CD4-positive, CD25-positive, alpha-beta regulatory T cell (primary cell): ENCODE measurements around the gene DUSP18. TPM values are rescaled to one million over a fixed set of nuclear protein-coding genes. Genes with fewer than 3 reads are reported as not detected.

Source experiments
- ATAC-seq, 2 donors: fragments of 150-1000 bp; cut with Tn5 transposase; one replicate each; pipeline ENCODE4 v1.10.0; 2021; ENCODE audit warnings: low read depth in 2 of 2, moderate number of reproducible peaks in 2 of 2, moderate library complexity in 1 of 2
- DNase-seq, 3 donors: peaks; one replicate each; pipeline versions ENCODE4 v3.0.0 to v3.0.0-alpha.2; 2012 to 2022; ENCODE audit warnings: mixed read lengths in 1 of 3
- H3K27ac ChIP-seq: one replicate; pipeline ENCODE4 v1.7.0; 2013; ENCODE audit warnings: mild to moderate bottlenecking, low read length; ENCODE audit not compliant: insufficient read depth, poor library complexity, severe bottlenecking
- H3K27me3 ChIP-seq: one replicate; pipeline ENCODE4 v1.7.0; 2013; ENCODE audit warnings: low read length; ENCODE audit not compliant: control insufficient read depth, insufficient read depth
- H3K36me3 ChIP-seq: one replicate; pipeline ENCODE4 v1.7.0; 2013; ENCODE audit warnings: mild to moderate bottlenecking, low read length, moderate library complexity; ENCODE audit not compliant: control insufficient read depth, insufficient read depth
- H3K4me1 ChIP-seq: 2 replicates; pipeline ENCODE4 v1.7.0; 2013; ENCODE audit warnings: mild to moderate bottlenecking, low read length; ENCODE audit not compliant: insufficient read depth, control insufficient read depth, poor library complexity, severe bottlenecking
- H3K4me3 ChIP-seq: one replicate; pipeline ENCODE4 v1.7.0; 2013; ENCODE audit warnings: low read depth, mild to moderate bottlenecking, low read length, moderate library complexity
- H3K9me3 ChIP-seq, 2 experiments: 1 replicate in 1 of 2; 2 replicates in 1 of 2; pipeline ENCODE4 v1.7.0; 2013; ENCODE audit warnings: low read length in 2 of 2, mild to moderate bottlenecking in 1 of 2, moderate library complexity in 1 of 2; ENCODE audit not compliant: control insufficient read depth in 2 of 2
- H3K27ac Mint-ChIP-seq, 3 donors: one replicate each; pipeline ENCODE4 v1.8.0; 2020 to 2022; ENCODE audit warnings: mild to moderate bottlenecking in 3 of 3, mixed read lengths in 3 of 3, moderate library complexity in 2 of 3
- H3K27me3 Mint-ChIP-seq: one replicate; pipeline ENCODE4 v1.8.0; 2022; ENCODE audit warnings: mild to moderate bottlenecking, mixed read lengths
- H3K36me3 Mint-ChIP-seq: one replicate; pipeline ENCODE4 v1.8.0; 2020; ENCODE audit warnings: mixed read lengths
- H3K4me1 Mint-ChIP-seq, 4 donors: one replicate each; pipeline ENCODE4 v1.8.0; 2020 to 2022; ENCODE audit warnings: mixed read lengths in 4 of 4, mild to moderate bottlenecking in 1 of 4
- H3K4me3 Mint-ChIP-seq, 4 donors: one replicate each; pipeline ENCODE4 v1.8.0; 2020 to 2022; ENCODE audit warnings: mild to moderate bottlenecking in 4 of 4, mixed read lengths in 4 of 4, moderate library complexity in 3 of 4
- H3K9me3 Mint-ChIP-seq, 7 donors: one replicate each; pipeline ENCODE4 v1.8.0; 2020 to 2022; ENCODE audit warnings: mixed read lengths in 7 of 7, mild to moderate bottlenecking in 3 of 7, moderate library complexity in 2 of 7
- polyA plus RNA-seq, 4 donors: library from polyadenylated mRNA; unstranded; fragments of 300-500 nt; fragmentation: Illumina TruSeq; gene quantifications; one replicate each; pipeline ENCODE4 v1.2.3, GENCODE V29; 2021
- total RNA-seq: library from RNA; stranded (reverse); gene quantifications from one replicate; pipeline ENCODE4 v1.2.3, GENCODE V29; 2022

Gene DUSP18
- total and polyA plus RNA-seq, 5 donors from 2014 or later, result 11.4 to 20.2 (median 14.0) TPM

GRCh38 chr22:30662040-30662439, 5.6 kb downstream of the DUSP18 start:
- Histone ChIP-seq H3K36me3 (peaks cover 28% of the 10 kb centered on the region), H3K4me1 (peaks cover 12% of the 10 kb centered on the region), H3K27me3 (no peaks in the 10 kb centered on the region), H3K27ac (no peak overlapping the region), H3K9me3 (no peaks in the 10 kb centered on the region), H3K4me3 (no peak overlapping the region)
- H3K27me3 Mint-ChIP-seq, result no peaks in the 10 kb centered on the region
- H3K9me3 Mint-ChIP-seq, result no peaks in the 10 kb centered on the region
- H3K36me3 Mint-ChIP-seq, result peaks cover 41% of the 10 kb centered on the region
- peaks cover 15 to 56% (median 31%) of the 10 kb centered on the region in 4 donors for H3K4me1 Mint-ChIP-seq
- no peak overlapping the region for H3K27ac Mint-ChIP-seq
- H3K4me3 Mint-ChIP-seq, result no peak overlapping the region
- no peak for ATAC-seq
- no peak for DNase-seq

- no peaks in the 10 kb centered on the region for H3K27me3 ChIP-seq
- Mint-ChIP-seq H3K4me1 (peaks cover 15 to 40% (median 17%) of the 10 kb centered on the region in 4 donors), H3K27me3 (no peaks in the 10 kb centered on the region), H3K4me3 (no peak overlapping the region), H3K36me3 (peaks cover 15% of the 10 kb centered on the region), H3K9me3 (no peaks in the 10 kb centered on the region), H3K27ac (no peak overlapping the region)
- no peak for DNase-seq
- H3K4me3 ChIP-seq, result no peak overlapping the region
- peaks cover 3% of the 10 kb centered on the region for H3K36me3 ChIP-seq
- H3K4me1 ChIP-seq, result no peaks in the 10 kb centered on the region
- H3K27ac ChIP-seq, result no peak overlapping the region
- no peak for ATAC-seq
- H3K9me3 ChIP-seq, result no peaks in the 10 kb centered on the region
These were observed 12.1 kb downstream of the DUSP18 start for GRCh38 chr22:30655532-30655931.

GRCh38 chr22:30654361-30654760, 13.3 kb downstream of the DUSP18 start:
- H3K27ac ChIP-seq, result no peak overlapping the region
- H3K36me3 ChIP-seq, result no peaks in the 10 kb centered on the region
- DNase-seq (no peak), ATAC-seq (no peak)
- no peak overlapping the region for H3K4me3 ChIP-seq
- H3K27me3 ChIP-seq, result no peaks in the 10 kb centered on the region
- peaks cover 6% of the 10 kb centered on the region for H3K4me1 ChIP-seq
- Mint-ChIP-seq H3K27me3 (no peaks in the 10 kb centered on the region), H3K9me3 (no peaks in the 10 kb centered on the region), H3K4me1 (peaks cover 9 to 37% (median 12%) of the 10 kb centered on the region in 4 donors), H3K36me3 (peaks cover 4% of the 10 kb centered on the region), H3K27ac (peak overlapping the region in 1 of 3 donors; percentile 44), H3K4me3 (no peak overlapping the region)
- no peaks in the 10 kb centered on the region for H3K9me3 ChIP-seq

GRCh38 chr22:30652852-30653251, 14.8 kb downstream of the DUSP18 start:
- H3K4me1 ChIP-seq, result peaks cover 10% of the 10 kb centered on the region
- no peak overlapping the region for H3K27ac ChIP-seq
- H3K9me3 ChIP-seq, result no peaks in the 10 kb centered on the region
- Mint-ChIP-seq H3K9me3 (no peaks in the 10 kb centered on the region), H3K27ac (peak overlapping the region in 1 of 3 donors; percentile 60), H3K36me3 (peaks cover 9% of the 10 kb centered on the region), H3K4me1 (peaks cover 9 to 34% (median 15%) of the 10 kb centered on the region in 4 donors), H3K4me3 (no peak overlapping the region), H3K27me3 (no peaks in the 10 kb centered on the region)
- ATAC-seq (no peak), DNase-seq (no peak)
- H3K4me3 ChIP-seq, result no peak overlapping the region
- no peaks in the 10 kb centered on the region for H3K36me3 ChIP-seq
- H3K27me3 ChIP-seq, result no peaks in the 10 kb centered on the region

DNA sequence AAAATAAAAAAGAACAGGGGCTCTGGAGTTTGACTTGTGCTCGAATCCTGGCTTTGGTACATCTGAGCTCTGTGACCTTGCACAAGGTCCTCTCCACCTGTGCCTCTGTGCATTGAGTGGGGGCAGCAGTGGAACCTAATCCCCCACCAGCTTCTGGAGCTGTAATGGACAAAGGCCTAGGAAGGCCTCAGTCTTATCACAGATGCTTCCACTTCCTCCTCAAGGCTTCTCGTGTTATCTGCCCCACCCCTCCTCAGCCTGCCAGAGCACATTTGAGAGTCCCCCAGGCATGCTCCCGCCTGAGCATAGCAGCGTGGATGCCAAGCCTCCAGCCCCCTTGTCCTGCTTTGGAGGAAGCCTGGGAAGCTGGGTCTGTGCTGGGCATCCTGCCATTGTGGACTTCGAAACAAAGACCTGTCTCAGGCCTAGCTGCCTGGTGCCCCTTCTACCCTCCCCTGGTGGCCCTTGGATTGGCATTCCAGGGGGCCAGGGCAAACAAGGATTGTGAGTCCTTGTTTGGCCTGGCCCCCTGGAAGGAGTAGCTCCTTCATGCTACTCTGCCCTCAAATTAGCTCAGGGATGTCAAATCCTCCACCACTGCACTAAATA, 17.1 kb downstream of the DUSP18 start:
- no peaks in the 10 kb centered on the region for H3K9me3 ChIP-seq
- H3K27ac ChIP-seq, result no peak overlapping the region
- Mint-ChIP-seq H3K36me3 (peaks cover 10% of the 10 kb centered on the region), H3K4me3 (no peak overlapping the region), H3K9me3 (no peaks in the 10 kb centered on the region), H3K27me3 (no peaks in the 10 kb centered on the region), H3K4me1 (peaks cover 9 to 34% (median 15%) of the 10 kb centered on the region in 4 donors), H3K27ac (peak overlapping the region in 1 of 3 donors; percentile 80)
- no peak for ATAC-seq
- peaks cover 10% of the 10 kb centered on the region for H3K4me1 ChIP-seq
- H3K27me3 ChIP-seq, result no peaks in the 10 kb centered on the region
- DNase-seq, result no peak
- H3K36me3 ChIP-seq, result no peaks in the 10 kb centered on the region
- no peak overlapping the region for H3K4me3 ChIP-seq

DNA sequence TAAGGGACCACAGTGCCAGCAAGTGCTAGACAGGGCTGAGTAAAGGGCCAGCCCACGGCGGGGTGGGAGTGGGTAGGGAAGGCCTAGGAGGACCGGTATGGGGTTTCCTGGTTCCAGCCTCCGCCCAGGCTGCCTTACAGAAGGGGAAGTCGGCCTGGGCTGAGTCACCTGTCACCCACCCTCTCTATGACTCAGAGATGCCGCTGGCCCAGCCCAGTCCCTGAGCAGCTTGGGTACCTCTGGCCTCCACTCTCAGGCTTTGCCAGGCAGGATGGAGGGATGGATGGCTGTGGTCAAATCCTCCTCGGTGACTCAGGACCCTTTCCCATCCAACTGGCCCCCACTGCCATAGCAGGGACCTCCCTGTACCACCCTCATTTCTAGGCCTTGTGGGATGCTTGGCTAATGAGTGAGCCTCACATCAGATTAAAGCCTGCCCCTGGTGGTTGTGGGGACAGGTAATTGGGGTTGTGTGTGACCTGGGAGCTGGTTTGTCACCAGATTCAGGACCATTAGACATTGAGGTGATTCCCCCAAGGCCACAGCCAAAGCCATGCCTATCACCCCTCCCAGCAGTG, 18.2 kb downstream of the DUSP18 start:
- no peaks in the 10 kb centered on the region for H3K9me3 ChIP-seq
- Mint-ChIP-seq H3K9me3 (no peaks in the 10 kb centered on the region), H3K27me3 (no peaks in the 10 kb centered on the region), H3K27ac (peak overlapping the region in 1 of 3 donors; percentile 71), H3K36me3 (peaks cover 6% of the 10 kb centered on the region), H3K4me3 (peak overlapping the region in 1 of 4 donors; percentile 32), H3K4me1 (peaks cover 9 to 35% (median 15%) of the 10 kb centered on the region in 4 donors)
- H3K4me1 ChIP-seq, result peaks cover 10% of the 10 kb centered on the region
- H3K4me3 ChIP-seq, result no peak overlapping the region
- no peaks in the 10 kb centered on the region for H3K36me3 ChIP-seq
- peak; percentile 99 for ATAC-seq
- H3K27me3 ChIP-seq, result no peaks in the 10 kb centered on the region
- peak overlapping the region; percentile 47 for H3K27ac ChIP-seq
- peak in 2 of 3 donors; percentile 30 to 84 for DNase-seq

DNA sequence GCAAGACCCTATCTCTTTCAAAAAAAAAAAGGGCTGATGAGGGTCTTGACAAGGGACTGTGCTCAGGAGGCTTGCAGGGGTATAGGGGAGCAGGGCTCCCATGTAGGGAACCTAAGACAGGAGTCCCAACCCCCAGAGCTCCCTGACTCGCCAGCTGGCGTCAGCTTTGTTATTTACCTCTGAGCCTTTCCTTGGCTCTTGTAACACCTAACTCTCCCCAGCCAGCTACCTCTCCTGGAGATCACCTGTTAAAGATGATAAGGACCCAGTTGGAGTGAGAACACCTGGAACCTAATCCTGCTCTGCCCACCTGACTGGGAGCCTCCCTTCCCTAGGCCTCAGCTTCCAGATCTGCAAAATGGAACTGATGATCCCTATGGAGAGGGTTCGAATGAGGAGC, 18.9 kb downstream of the DUSP18 start:
- Histone ChIP-seq H3K36me3 (no peaks in the 10 kb centered on the region), H3K27ac (no peak overlapping the region), H3K4me1 (peaks cover 10% of the 10 kb centered on the region), H3K27me3 (no peaks in the 10 kb centered on the region), H3K9me3 (no peaks in the 10 kb centered on the region), H3K4me3 (no peak overlapping the region)
- H3K27me3 Mint-ChIP-seq, result no peaks in the 10 kb centered on the region
- ATAC-seq (no peak), DNase-seq (no peak)
- H3K27ac Mint-ChIP-seq, result peak overlapping the region in 1 of 3 donors; percentile 71
- peaks cover 6% of the 10 kb centered on the region for H3K36me3 Mint-ChIP-seq
- no peaks in the 10 kb centered on the region for H3K9me3 Mint-ChIP-seq
- no peak overlapping the region for H3K4me3 Mint-ChIP-seq
- peaks cover 9 to 37% (median 16%) of the 10 kb centered on the region in 4 donors for H3K4me1 Mint-ChIP-seq

GRCh38 chr22:30647536-30647935, 20.1 kb downstream of the DUSP18 start:
- Histone ChIP-seq H3K4me1 (peaks cover 10% of the 10 kb centered on the region), H3K36me3 (no peaks in the 10 kb centered on the region), H3K27ac (no peak overlapping the region), H3K4me3 (no peak overlapping the region), H3K27me3 (no peaks in the 10 kb centered on the region), H3K9me3 (no peaks in the 10 kb centered on the region)
- ATAC-seq, result no peak
- Mint-ChIP-seq H3K27me3 (no peaks in the 10 kb centered on the region), H3K27ac (no peak overlapping the region), H3K4me3 (no peak overlapping the region), H3K9me3 (no peaks in the 10 kb centered on the region), H3K4me1 (peaks cover 9 to 30% (median 20%) of the 10 kb centered on the region in 4 donors), H3K36me3 (peaks cover 6% of the 10 kb centered on the region)
- DNase-seq, result no peak
